Neural progenitor cell (in vitro differentiated cells): Measurements from ENCODE around the gene PLEKHA6. TPM values are rescaled to one million over a fixed set of nuclear protein-coding genes. Genes with fewer than 3 reads are reported as not detected.

Experiments used
- DNase-seq: peaks from one replicate; pipeline ENCODE4 v3.0.0-alpha.2; 2016; ENCODE audit warnings: low spot score
- H2AFZ ChIP-seq: fragments of 200-600 bp; sonication (generic); replicated peaks from 2 replicates; pipeline ENCODE4 v1.6.1; 2016; ENCODE audit warnings: antibody characterized with exemption
- H3F3A ChIP-seq: fragments of 200-600 bp; sonication (generic); 2 replicates; pipeline ENCODE4 v1.6.1; 2016; ENCODE audit warnings: antibody characterized with exemption, low read depth
- H3K27ac ChIP-seq: fragments of 200-600 bp; sonication (generic); 2 replicates; pipeline ENCODE4 v1.5.1; 2016; ENCODE audit warnings: mild to moderate bottlenecking
- H3K27me3 ChIP-seq: fragments of 200-600 bp; sonication (generic); 2 replicates; pipeline ENCODE4 v1.6.1; 2016; ENCODE audit warnings: mild to moderate bottlenecking, moderate library complexity
- H3K36me3 ChIP-seq: fragments of 200-600 bp; sonication (generic); 2 replicates; pipeline ENCODE4 v1.5.1; 2016
- H3K4me1 ChIP-seq: fragments of 200-600 bp; sonication (generic); 2 replicates; pipeline ENCODE4 v1.6.1; 2016; ENCODE audit warnings: mixed run types
- H3K4me2 ChIP-seq: fragments of 200-600 bp; sonication (generic); 2 replicates; pipeline ENCODE4 v1.6.1; 2016
- H3K4me3 ChIP-seq: fragments of 200-600 bp; sonication (generic); 2 replicates; pipeline ENCODE4 v1.5.1; 2016
- H3K79me2 ChIP-seq: fragments of 200-600 bp; sonication (generic); 2 replicates; pipeline ENCODE4 v1.6.1; 2016; ENCODE audit warnings: low read depth
- H3K9ac ChIP-seq: fragments of 200-600 bp; sonication (generic); 2 replicates; pipeline ENCODE4 v1.6.1; 2016
- H3K9me3 ChIP-seq: fragments of 200-600 bp; sonication (generic); 2 replicates; pipeline ENCODE4 v1.5.1; 2016; ENCODE audit warnings: low read depth
- H4K20me1 ChIP-seq: fragments of 200-600 bp; sonication (generic); 2 replicates; pipeline ENCODE4 v1.6.1; 2016; ENCODE audit warnings: low read depth
- H3K27ac Mint-ChIP-seq: 3 replicates; pipeline ENCODE4 v1.8.0; 2021; ENCODE audit warnings: mixed read lengths
- H3K27me3 Mint-ChIP-seq: 2 replicates; pipeline ENCODE4 v1.8.0; 2022; ENCODE audit warnings: low read depth, mild to moderate bottlenecking, inconsistent platforms, moderate library complexity, mixed read lengths; ENCODE audit not compliant: insufficient read depth
- H3K36me3 Mint-ChIP-seq: 3 replicates; pipeline ENCODE4 v1.8.0; 2021; ENCODE audit warnings: mixed read lengths
- H3K4me1 Mint-ChIP-seq: 3 replicates; pipeline ENCODE4 v1.8.0; 2021; ENCODE audit warnings: mixed read lengths
- H3K4me3 Mint-ChIP-seq: 3 replicates; pipeline ENCODE4 v1.8.0; 2021; ENCODE audit warnings: mild to moderate bottlenecking, moderate library complexity, mixed read lengths
- H3K9me3 Mint-ChIP-seq: 3 replicates; pipeline ENCODE4 v1.8.0; 2020; ENCODE audit warnings: mixed read lengths
- EZH2 ChIP-seq: fragments of 200-600 bp; sonication (generic); IDR thresholded peaks from 2 replicates; pipeline ENCODE4 v1.6.1; 2017; ENCODE audit warnings: antibody characterized with exemption, mild to moderate bottlenecking, moderate library complexity
- EZH2phosphoT487 ChIP-seq: fragments of 200-600 bp; sonication (generic); IDR thresholded peaks from 2 replicates; pipeline ENCODE4 v1.6.1; 2017; ENCODE audit warnings: antibody characterized with exemption
- total RNA-seq: library from RNA; depleted of rRNA; stranded (reverse); fragments of >200 nt; gene quantifications from 2 replicates; pipeline ENCODE4 v1.2.3, GENCODE V29; 2015; ENCODE audit warnings: low replicate concordance
- TF ChIP-seq, protein P1 (sequence below): fragments of 200-600 bp; sonication (generic); IDR thresholded peaks from 2 replicates; pipeline ENCODE4 v1.5.1; 2017; ENCODE audit warnings: antibody characterized with exemption, mild to moderate bottlenecking

Gene PLEKHA6
- total RNA-seq, 1 donor from 2014 or later = 0.58 TPM

- H4K20me1 ChIP-seq = no peaks in the 10 kb centered on the region
- no peak overlapping the region for H3K4me2 ChIP-seq
- H3K27ac ChIP-seq = no peak overlapping the region
- H3F3A ChIP-seq = peaks cover under 1% of the 10 kb centered on the region
- no peak overlapping the region for H3K4me3 ChIP-seq
- H3K79me2 ChIP-seq = no peaks in the 10 kb centered on the region
- DNase-seq = no peak
- H3K36me3 Mint-ChIP-seq = peaks cover 38% of the 10 kb centered on the region
- peaks cover 13% of the 10 kb centered on the region for H3K4me1 ChIP-seq
- H3K27ac Mint-ChIP-seq = peak overlapping the region; percentile 46
- H3K4me1 Mint-ChIP-seq = peaks cover 57% of the 10 kb centered on the region
- H3K9ac ChIP-seq = no peak overlapping the region
- H3K4me3 Mint-ChIP-seq = no peak overlapping the region
- no peak for TF ChIP-seq EZH2
- TF ChIP-seq EZH2phosphoT487 = no peak
- TF ChIP-seq, protein P1, sequence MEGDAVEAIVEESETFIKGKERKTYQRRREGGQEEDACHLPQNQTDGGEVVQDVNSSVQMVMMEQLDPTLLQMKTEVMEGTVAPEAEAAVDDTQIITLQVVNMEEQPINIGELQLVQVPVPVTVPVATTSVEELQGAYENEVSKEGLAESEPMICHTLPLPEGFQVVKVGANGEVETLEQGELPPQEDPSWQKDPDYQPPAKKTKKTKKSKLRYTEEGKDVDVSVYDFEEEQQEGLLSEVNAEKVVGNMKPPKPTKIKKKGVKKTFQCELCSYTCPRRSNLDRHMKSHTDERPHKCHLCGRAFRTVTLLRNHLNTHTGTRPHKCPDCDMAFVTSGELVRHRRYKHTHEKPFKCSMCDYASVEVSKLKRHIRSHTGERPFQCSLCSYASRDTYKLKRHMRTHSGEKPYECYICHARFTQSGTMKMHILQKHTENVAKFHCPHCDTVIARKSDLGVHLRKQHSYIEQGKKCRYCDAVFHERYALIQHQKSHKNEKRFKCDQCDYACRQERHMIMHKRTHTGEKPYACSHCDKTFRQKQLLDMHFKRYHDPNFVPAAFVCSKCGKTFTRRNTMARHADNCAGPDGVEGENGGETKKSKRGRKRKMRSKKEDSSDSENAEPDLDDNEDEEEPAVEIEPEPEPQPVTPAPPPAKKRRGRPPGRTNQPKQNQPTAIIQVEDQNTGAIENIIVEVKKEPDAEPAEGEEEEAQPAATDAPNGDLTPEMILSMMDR = no peak
- no peaks in the 10 kb centered on the region for H3K27me3 ChIP-seq
- no peak overlapping the region for H2AFZ ChIP-seq
- H3K27me3 Mint-ChIP-seq = peaks cover 3% of the 10 kb centered on the region
- no peaks in the 10 kb centered on the region for H3K9me3 Mint-ChIP-seq
- H3K9me3 ChIP-seq = no peaks in the 10 kb centered on the region
- no peaks in the 10 kb centered on the region for H3K36me3 ChIP-seq
These were observed 99.0 kb downstream of the PLEKHA6 start for GRCh38 chr1:204260601-204261197.

DNA sequence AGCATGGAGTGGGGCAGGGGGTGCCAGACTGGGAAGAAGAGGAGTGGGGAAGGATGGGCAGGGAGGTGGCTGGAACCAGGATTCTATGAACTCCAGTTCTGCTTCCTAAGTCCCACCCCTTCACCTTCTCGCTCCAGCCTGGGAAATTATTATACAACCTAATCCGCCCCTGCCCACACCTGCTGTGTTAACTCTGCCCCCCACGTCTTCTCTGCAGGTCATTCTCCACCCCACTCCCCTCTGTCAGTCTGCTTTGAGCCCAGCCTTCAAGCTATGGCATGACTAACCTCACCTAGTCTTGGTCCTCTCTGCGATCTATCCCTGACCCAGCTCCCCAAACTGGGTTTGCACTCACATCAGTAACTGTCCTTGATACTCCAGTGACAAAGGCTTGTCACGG is 99.9 kb downstream of the PLEKHA6 start:
- Histone ChIP-seq H4K20me1 (no peaks in the 10 kb centered on the region), H3K79me2 (no peaks in the 10 kb centered on the region), H3F3A (peaks cover 10% of the 10 kb centered on the region), H3K4me1 (peaks cover 22% of the 10 kb centered on the region), H3K9me3 (no peaks in the 10 kb centered on the region), H3K9ac (no peak overlapping the region), H3K4me3 (no peak overlapping the region), H3K27me3 (no peaks in the 10 kb centered on the region), H3K27ac (no peak overlapping the region), H2AFZ (no peak overlapping the region), H3K36me3 (no peaks in the 10 kb centered on the region), H3K4me2 (no peak overlapping the region)
- no peak overlapping the region for H3K27ac Mint-ChIP-seq
- H3K9me3 Mint-ChIP-seq = no peaks in the 10 kb centered on the region
- TF ChIP-seq EZH2 = no peak
- no peak for TF ChIP-seq EZH2phosphoT487
- TF ChIP-seq, protein P1 = no peak
- H3K27me3 Mint-ChIP-seq = peaks cover 3% of the 10 kb centered on the region
- DNase-seq = no peak
- no peak overlapping the region for H3K4me3 Mint-ChIP-seq
- H3K36me3 Mint-ChIP-seq = peaks cover 33% of the 10 kb centered on the region
- H3K4me1 Mint-ChIP-seq = peaks cover 66% of the 10 kb centered on the region

- H3K4me3 Mint-ChIP-seq = no peak overlapping the region
- Histone ChIP-seq H3K9ac (no peak overlapping the region), H3K9me3 (no peaks in the 10 kb centered on the region), H3K4me2 (no peak overlapping the region), H3K27ac (no peak overlapping the region), H3K27me3 (no peaks in the 10 kb centered on the region), H3K79me2 (no peaks in the 10 kb centered on the region), H3F3A (peaks cover 16% of the 10 kb centered on the region), H2AFZ (no peak overlapping the region), H4K20me1 (no peaks in the 10 kb centered on the region), H3K4me3 (no peak overlapping the region), H3K4me1 (peaks cover 28% of the 10 kb centered on the region), H3K36me3 (no peaks in the 10 kb centered on the region)
- H3K36me3 Mint-ChIP-seq = peaks cover 32% of the 10 kb centered on the region
- TF ChIP-seq EZH2 = no peak
- TF ChIP-seq, protein P1 = no peak
- TF ChIP-seq EZH2phosphoT487 = no peak
- H3K27me3 Mint-ChIP-seq = peaks cover 5% of the 10 kb centered on the region
- no peaks in the 10 kb centered on the region for H3K9me3 Mint-ChIP-seq
- H3K4me1 Mint-ChIP-seq = peaks cover 69% of the 10 kb centered on the region
- no peak overlapping the region for H3K27ac Mint-ChIP-seq
- DNase-seq = no peak
These were observed 100.5 kb downstream of the PLEKHA6 start for GRCh38 chr1:204259196-204259595.
